ENCODE measurements around the gene ATP4B. TPM values are rescaled to one million over a fixed set of nuclear protein-coding genes. Genes with fewer than 3 reads are reported as not detected.

Gene ATP4B
- total RNA-seq, result under 0.01 TPM in 1 of 2 replicates, not detected in the other

DNA sequence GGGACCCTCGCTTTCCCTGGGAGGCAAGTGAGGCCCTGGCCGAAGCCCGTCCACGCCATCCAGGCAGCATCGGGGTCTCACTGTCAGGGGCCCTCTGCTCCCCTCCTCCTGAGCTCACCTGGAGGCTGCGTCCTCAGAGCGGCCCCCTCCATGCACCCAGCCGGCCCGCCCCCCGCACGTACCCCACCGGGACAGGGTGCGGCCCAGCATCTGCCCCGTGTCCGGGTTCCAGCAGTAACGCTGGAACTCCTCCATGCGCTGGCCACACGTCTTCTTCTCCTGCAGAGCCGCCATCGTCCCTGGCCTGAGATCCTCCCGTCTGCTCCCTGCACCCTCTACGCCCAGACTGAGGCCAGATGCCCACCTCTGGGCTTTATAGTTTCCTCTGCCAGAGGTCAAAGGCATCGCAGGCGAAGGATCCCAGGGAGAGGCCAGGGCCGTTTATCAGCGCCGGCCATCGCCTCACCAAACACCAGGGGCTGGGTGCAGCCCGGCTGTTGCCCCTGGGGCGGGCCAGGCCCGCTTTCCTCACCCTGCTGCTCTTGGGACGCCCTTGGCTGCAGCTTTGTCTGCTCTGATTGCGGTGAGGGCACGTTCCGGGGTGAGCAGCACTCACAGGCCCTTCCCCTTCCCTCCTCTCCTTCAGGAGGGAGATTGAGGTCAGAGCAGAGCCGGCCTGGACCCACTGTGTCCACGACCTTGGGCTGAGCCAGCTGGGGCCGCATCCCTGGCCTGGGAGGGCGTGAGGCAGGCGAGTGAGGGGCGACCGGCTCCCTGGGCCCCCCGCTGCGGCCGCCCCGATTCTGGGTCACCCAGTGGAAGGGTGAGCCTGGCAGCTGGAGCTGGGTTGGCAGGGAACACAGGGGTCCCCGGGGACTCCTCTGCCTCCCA is at the start of gene ATP4B:
TSS of gene ATP4B (minus strand) at position 348 of the 891 bp plus-strand sequence. CDS start at position 294, 54 bp downstream.

DNA sequence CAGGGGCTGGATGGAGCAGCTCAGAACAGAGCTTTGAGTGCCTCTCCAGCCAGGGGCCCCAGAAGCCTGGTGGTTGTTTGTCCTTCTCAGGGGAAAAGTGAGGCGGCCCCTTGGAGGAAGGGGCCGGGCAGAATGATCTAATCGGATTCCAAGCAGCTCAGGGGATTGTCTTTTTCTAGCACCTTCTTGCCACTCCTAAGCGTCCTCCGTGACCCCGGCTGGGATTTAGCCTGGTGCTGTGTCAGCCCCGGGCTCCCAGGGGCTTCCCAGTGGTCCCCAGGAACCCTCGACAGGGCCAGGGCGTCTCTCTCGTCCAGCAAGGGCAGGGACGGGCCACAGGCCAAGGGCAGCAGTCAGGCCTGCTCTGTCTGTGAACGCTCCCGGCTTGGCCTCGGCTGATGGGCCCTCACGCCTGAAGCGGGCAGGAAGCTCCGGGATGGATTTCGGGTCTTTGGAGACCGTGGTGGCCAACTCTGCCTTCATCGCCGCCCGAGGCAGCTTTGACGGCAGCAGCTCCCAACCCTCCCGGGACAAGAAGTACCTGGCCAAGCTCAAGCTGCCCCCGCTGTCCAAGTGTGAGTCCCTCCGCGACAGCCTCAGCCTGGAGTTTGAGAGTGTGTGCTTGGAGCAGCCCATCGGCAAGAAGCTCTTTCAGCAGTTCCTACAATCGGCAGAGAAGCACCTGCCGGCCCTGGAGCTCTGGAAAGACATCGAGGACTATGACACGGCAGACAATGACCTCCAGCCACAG is 9.1 kb upstream of the ATP4B start, which contains the start of gene GRK1:
TSS of gene GRK1 (plus strand) at position 269 of the 751 bp plus-strand sequence. CDS start at position 437, 168 bp downstream.

Other genes with a start within 250 kb of the ATP4B start
- 1.1 and 1.3 TPM in 2 replicates for gene ADPRHL1, start 204.7 kb downstream of the ATP4B start, total RNA-seq
- 8.4 and 8.8 TPM in 2 replicates for gene DCUN1D2, start 167.5 kb downstream of the ATP4B start, total RNA-seq
- 58.5 and 94.3 TPM in 2 replicates for gene TFDP1, start 73.4 kb downstream of the ATP4B start, total RNA-seq
- under 0.01 TPM in 1 of 2 replicates, not detected in the other for gene GRK1, start 9.0 kb upstream of the ATP4B start, total RNA-seq
- 24.8 and 36.1 TPM in 2 replicates for gene TMEM255B, start 101.0 kb upstream of the ATP4B start, total RNA-seq
- gene GAS6, start 205.9 kb upstream of the ATP4B start, total RNA-seq, result 38.7 and 111 TPM in 2 replicates

Data from vein endothelial cell (primary cell).